Endothelial cell of umbilical vein (primary cell): ENCODE data around the gene FMNL2. TPM values are rescaled to one million over a fixed set of nuclear protein-coding genes. Genes with fewer than 3 reads are reported as not detected.

Experiments used
- BruUV-seq: library from RNA; stranded (reverse); fragments of 400-500 nt; replicated peaks from 2 replicates; lab custom pipeline; 2021; lab: Mats Ljungman, UMichigan
- CTCF ChIA-PET: fragments of 300-600, 350-600 bp; sonication (Branson Sonifier 250); formaldehyde crosslinking; loops from one replicate; lab custom pipeline; 2021; ENCODE audit warnings: antibody characterized with exemption, inconsistent platforms; lab: Charles Lee
- POLR2A ChIA-PET: fragments of 300-600, 350-600 bp; sonication (Branson Sonifier 250); formaldehyde crosslinking; loops from one replicate; lab custom pipeline; 2021; ENCODE audit warnings: antibody characterized with exemption, inconsistent platforms; lab: Charles Lee
- DNase-seq: peaks from one replicate; pipeline ENCODE4 v3.0.0-alpha.2; 2011; ENCODE audit warnings: low read depth, low spot score
- FAIRE-seq: peaks from 2 replicates; lab custom pipeline; 2011; peaks lifted over from hg19 to GRCh38; lab: Jason Lieb, UNC
- H2AFZ ChIP-seq: 2 replicates; pipeline ENCODE4 v1.6.0; 2012; ENCODE audit warnings: low read depth, low read length, control low read depth, inconsistent platforms
- H3K27ac ChIP-seq: 2 replicates; pipeline ENCODE4 v1.5.1; 2011; ENCODE audit warnings: low read depth, mild to moderate bottlenecking, control low read depth, low read length, moderate library complexity; ENCODE audit not compliant: insufficient read depth
- H3K27me3 ChIP-seq, 2 experiments: 2 replicates each; pipeline versions ENCODE4 v1.6.0 to v1.6.1; 2011; ENCODE audit warnings: low read length in 2 of 2, mixed read lengths in 1 of 2; ENCODE audit not compliant: control insufficient read depth in 2 of 2, insufficient read depth in 2 of 2
- H3K36me3 ChIP-seq, 2 experiments: 2 replicates in 1 of 2; 3 replicates in 1 of 2; pipeline ENCODE4 v1.5.1; 2011; ENCODE audit warnings: low read length in 2 of 2, mild to moderate bottlenecking in 1 of 2, moderate library complexity in 1 of 2; ENCODE audit not compliant: control insufficient read depth in 2 of 2, insufficient read depth in 2 of 2; ENCODE audit errors: extremely low read depth in 1 of 2
- H3K4me1 ChIP-seq: 3 replicates; pipeline ENCODE4 v1.5.1; 2011; ENCODE audit warnings: mild to moderate bottlenecking, low read length; ENCODE audit not compliant: control insufficient read depth, insufficient read depth; ENCODE audit errors: extremely low read depth
- H3K4me2 ChIP-seq: 2 replicates; pipeline ENCODE4 v1.6.1; 2011; ENCODE audit warnings: low read length, control low read depth, mixed read lengths; ENCODE audit not compliant: insufficient read depth
- H3K4me3 ChIP-seq, 3 experiments: fragments of 200-600 bp in 1 of 3; sonication (generic), shearing (Covaris generic) in 1 of 3; replicated peaks in 1 of 3; 2 replicates each; pipeline ENCODE4 v1.5.1; 2011 to 2016; ENCODE audit warnings: control low read depth in 3 of 3, low read length in 3 of 3, mild to moderate bottlenecking in 2 of 3, inconsistent platforms in 1 of 3, low read depth in 1 of 3, moderate library complexity in 1 of 3; ENCODE audit not compliant: insufficient read depth in 1 of 3
- H3K79me2 ChIP-seq: 2 replicates; pipeline ENCODE4 v1.6.0; 2012; ENCODE audit warnings: low read length, inconsistent platforms; ENCODE audit not compliant: control insufficient read depth, insufficient read depth
- H3K9ac ChIP-seq: replicated peaks from 2 replicates; pipeline ENCODE3; 2011; ENCODE audit warnings: low read length, control low read depth; ENCODE audit not compliant: insufficient read depth; ENCODE audit errors: extremely low read depth
- H3K9me1 ChIP-seq: replicated peaks from 3 replicates; pipeline ENCODE4 v1.6.0; 2011; ENCODE audit warnings: mild to moderate bottlenecking, low read length; ENCODE audit not compliant: control insufficient read depth, insufficient read depth; ENCODE audit errors: extremely low read depth
- H3K9me3 ChIP-seq: replicated peaks from 2 replicates; pipeline ENCODE4 v1.5.1; 2012; ENCODE audit warnings: low read length, inconsistent platforms; ENCODE audit not compliant: control insufficient read depth, insufficient read depth
- H4K20me1 ChIP-seq: replicated peaks from 2 replicates; pipeline ENCODE3; 2011; ENCODE audit warnings: mild to moderate bottlenecking, low read length; ENCODE audit not compliant: control insufficient read depth, insufficient read depth; ENCODE audit errors: extremely low read depth
- CTCF ChIP-seq, 2 donors: IDR thresholded peaks; 1 replicate in 1 of 2; 2 replicates in 1 of 2; pipeline ENCODE4 v1.5.1; 2011; ENCODE audit warnings: low read length in 2 of 2, mild to moderate bottlenecking in 2 of 2, moderate library complexity in 2 of 2, control low read depth in 1 of 2, inconsistent platforms in 1 of 2, low read depth in 1 of 2; ENCODE audit not compliant: insufficient read depth in 1 of 2; ENCODE audit errors: extremely low read depth in 1 of 2
- EZH2 ChIP-seq: IDR thresholded peaks from 2 replicates; pipeline ENCODE4 v1.6.1; 2012; ENCODE audit warnings: borderline replicate concordance, low read depth, mild to moderate bottlenecking, moderate library complexity, low read length, inconsistent platforms; ENCODE audit not compliant: severe bottlenecking
- FOS ChIP-seq: IDR thresholded peaks from 2 replicates; pipeline ENCODE4 v1.6.1; 2011; ENCODE audit warnings: mild to moderate bottlenecking, low read length, moderate library complexity, borderline replicate concordance; ENCODE audit not compliant: insufficient read depth
- GATA2 ChIP-seq: IDR thresholded peaks from 2 replicates; pipeline ENCODE4 v1.7.0; 2011; ENCODE audit warnings: low read depth, mild to moderate bottlenecking, moderate library complexity, mixed read lengths, low read length; ENCODE audit not compliant: insufficient read length, insufficient read depth
- JUN ChIP-seq: IDR thresholded peaks from 2 replicates; pipeline ENCODE4 v1.6.1; 2011; ENCODE audit warnings: borderline replicate concordance, low read depth; ENCODE audit not compliant: insufficient read length, insufficient read depth
- MYC ChIP-seq: IDR thresholded peaks from one replicate; pipeline ENCODE4 v1.6.1; 2011; ENCODE audit warnings: mild to moderate bottlenecking, low read depth, low read length
- POLR2A ChIP-seq: IDR thresholded peaks from 2 replicates; pipeline ENCODE4 v1.6.1; 2012; ENCODE audit warnings: low read depth, mild to moderate bottlenecking, control low read depth, low read length
- POLR2AphosphoS5 ChIP-seq: IDR thresholded peaks from 2 replicates; pipeline ENCODE4 v1.6.1; 2012; ENCODE audit warnings: low read depth, mild to moderate bottlenecking, control low read depth, low read length, moderate library complexity; ENCODE audit not compliant: insufficient read depth
- dilution Hi-C: fragments of 300-500 bp; cut with MboI; formaldehyde crosslinking; loops from one replicate; pipeline ENCODE4 v1.15.0; 2019; ENCODE audit warnings: low sequenced_read_pairs; ENCODE audit not compliant: extremely low pct_ligation_motif_present
- intact Hi-C: fragments of 100-400 bp; cut with micrococcal nuclease; formaldehyde crosslinking; loops from one replicate; pipeline ENCODE4 v1.10.0; 2022
- polyA plus RNA-seq, 4 experiments: library from polyadenylated mRNA; depleted of rRNA in 3 of 4; stranded (reverse) in 3 of 4; unstranded in 1 of 4; fragments of >200 nt; gene quantifications; 2 replicates each; pipeline versions ENCODE4 v1.2.1 to v1.2.3, GENCODE V29; 2011 to 2012; ENCODE audit warnings: missing spikeins in 1 of 4
- total RNA-seq: library from RNA; stranded (reverse); gene quantifications from 2 replicates; pipeline ENCODE4 v1.2.3, GENCODE V29; 2021
- TF ChIP-seq, protein P1 (sequence below): IDR thresholded peaks from 2 replicates; pipeline ENCODE4 v1.6.1; 2011; ENCODE audit not compliant: insufficient read depth, insufficient read length

Gene FMNL2
- total and polyA plus RNA-seq, 2 donors (not counting 3 experiments of a cell fraction or from before 2014, with no cell fraction given): 8.3 to 28.0 TPM

- FAIRE-seq: no peak
- intact Hi-C loops: no loop called here
Measured at GRCh38 chr2:152354909-152355308, 19.9 kb downstream of the FMNL2 start.

More at GRCh38 chr2:152354909-152355308, 19.9 kb downstream of the FMNL2 start:
- ChIA-PET CTCF (interaction anchor here (0.6 to 1.4 kb wide), 4 partner anchors 12 to 200 kb away, joined by 3 read pairs; no protein-coding TSS in a partner anchor), POLR2A (no interaction called here)
- Histone ChIP-seq H2AFZ (no peak overlapping the region), H4K20me1 (peaks cover 3% of the 10 kb centered on the region), H3K4me1 (no peaks in the 10 kb centered on the region), H3K9me1 (no peaks in the 10 kb centered on the region), H3K9me3 (no peaks in the 10 kb centered on the region), H3K4me3 (no peak overlapping the region), H3K27ac (no peak overlapping the region), H3K4me2 (no peak overlapping the region), H3K36me3 (no peaks in the 10 kb centered on the region), H3K9ac (no peak overlapping the region), H3K27me3 (no peaks in the 10 kb centered on the region), H3K79me2 (peaks cover 37% of the 10 kb centered on the region)
- dilution Hi-C loops: no loop called here
- no TSS peak for BruUV-seq
- TF ChIP-seq JUN (no peak), MYC (no peak), POLR2AphosphoS5 (no peak), GATA2 (no peak), CTCF (IDR thresholded peaks at IDR 0.05; ENCODE audit: extremely low read depth in 1 of 2, insufficient read depth in 1 of 2, low read depth in 1 of 2, low read length in 2 of 2) (no peak), EZH2 (no peak), FOS (no peak), POLR2A (no peak)
- TF ChIP-seq, protein P1, sequence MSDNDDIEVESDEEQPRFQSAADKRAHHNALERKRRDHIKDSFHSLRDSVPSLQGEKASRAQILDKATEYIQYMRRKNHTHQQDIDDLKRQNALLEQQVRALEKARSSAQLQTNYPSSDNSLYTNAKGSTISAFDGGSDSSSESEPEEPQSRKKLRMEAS: no peak
- no peak for DNase-seq
